Uterus (tissue), 2 donors: ENCODE results near the gene ATAD3B.

Experiments used
- CTCF ChIP-seq, 4 experiments: fragments of 200-600 bp in 2 of 4; fragments of 450-650 bp in 2 of 4; sonication (generic) in 2 of 4; IDR thresholded peaks; one replicate each; pipeline ENCODE4 v1.5.1; 2016 to 2019; ENCODE audit warnings: antibody characterized with exemption in 4 of 4, mild to moderate bottlenecking in 2 of 4, moderate library complexity in 1 of 4
- POLR2A ChIP-seq, 2 donors: fragments of 450-650 bp; IDR thresholded peaks; one replicate each; pipeline ENCODE4 v1.6.1; 2016; ENCODE audit warnings: antibody characterized with exemption in 2 of 2, mild to moderate bottlenecking in 1 of 2, moderate library complexity in 1 of 2

- TF ChIP-seq CTCF (IDR thresholded peaks at IDR 0.05) (no peak), POLR2A (IDR thresholded peaks at IDR 0.05) (no peak)
Observed at GRCh38 chr1:1489231-1489630, 17.7 kb downstream of the ATAD3B start.
